ENCODE data around the gene ZBTB8OS.

- TF ChIP-seq CTCF (IDR thresholded peaks at IDR 0.05) (no peak), POLR2A (IDR thresholded peaks at IDR 0.05) (no peak)
Measured at GRCh38 chr1:32611859-32612188, 38.5 kb downstream of the ZBTB8OS start.
